ENCODE results near the gene APPBP2.
"Not testable (repeated sequence)": the region's sequence is repeated elsewhere in the genome, so short reads cannot be mapped to it uniquely, and the experiment has no call there.

Gene APPBP2, protein sequence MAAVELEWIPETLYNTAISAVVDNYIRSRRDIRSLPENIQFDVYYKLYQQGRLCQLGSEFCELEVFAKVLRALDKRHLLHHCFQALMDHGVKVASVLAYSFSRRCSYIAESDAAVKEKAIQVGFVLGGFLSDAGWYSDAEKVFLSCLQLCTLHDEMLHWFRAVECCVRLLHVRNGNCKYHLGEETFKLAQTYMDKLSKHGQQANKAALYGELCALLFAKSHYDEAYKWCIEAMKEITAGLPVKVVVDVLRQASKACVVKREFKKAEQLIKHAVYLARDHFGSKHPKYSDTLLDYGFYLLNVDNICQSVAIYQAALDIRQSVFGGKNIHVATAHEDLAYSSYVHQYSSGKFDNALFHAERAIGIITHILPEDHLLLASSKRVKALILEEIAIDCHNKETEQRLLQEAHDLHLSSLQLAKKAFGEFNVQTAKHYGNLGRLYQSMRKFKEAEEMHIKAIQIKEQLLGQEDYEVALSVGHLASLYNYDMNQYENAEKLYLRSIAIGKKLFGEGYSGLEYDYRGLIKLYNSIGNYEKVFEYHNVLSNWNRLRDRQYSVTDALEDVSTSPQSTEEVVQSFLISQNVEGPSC

DNA sequence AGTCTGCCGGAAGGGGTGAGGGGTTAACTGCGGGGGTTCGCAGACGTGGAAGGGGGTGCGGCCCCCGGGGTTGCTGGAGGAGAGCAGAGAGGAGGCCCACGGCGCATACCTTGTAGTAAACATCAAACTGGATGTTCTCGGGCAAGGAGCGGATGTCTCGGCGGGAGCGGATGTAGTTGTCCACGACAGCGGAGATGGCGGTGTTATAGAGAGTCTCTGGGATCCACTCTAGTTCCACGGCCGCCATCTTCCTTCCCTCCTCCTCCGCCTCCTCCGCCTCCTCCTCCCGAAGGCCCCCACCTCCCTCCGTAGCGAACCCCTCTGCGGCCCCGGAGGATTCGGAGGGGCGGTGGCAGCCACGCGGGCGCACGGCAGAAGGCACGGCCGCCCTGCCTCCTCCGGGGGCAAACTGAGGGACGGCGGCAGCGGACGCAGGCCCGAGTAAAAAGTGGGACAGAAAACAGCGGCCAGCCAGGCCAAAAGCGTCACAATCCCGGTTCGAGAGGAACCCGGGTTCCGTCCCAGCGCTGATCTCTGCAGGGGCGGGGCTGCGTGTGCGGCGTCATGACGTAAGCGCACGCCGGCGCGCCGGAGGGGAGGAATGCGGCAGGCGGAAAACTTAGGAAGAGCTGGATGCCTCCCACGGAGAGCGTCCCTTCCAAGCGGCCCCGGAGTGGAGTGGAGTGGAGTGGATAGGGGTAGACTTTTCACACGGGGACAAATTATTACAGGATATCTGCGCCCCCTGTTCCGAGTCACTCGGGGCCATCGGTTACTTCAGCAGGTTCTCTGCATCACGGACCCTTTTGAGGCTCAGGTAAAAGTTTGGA lies at the start of gene APPBP2:
Gene APPBP2 (minus strand): TSS at position 558 of the 830 bp plus-strand sequence. CDS start 311 bp downstream, at position 247.
- peak; percentile 65 for DNase-seq (ENCODE audit: low read depth)

GRCh38 chr17:60573236-60574051 lies 47.4 kb upstream of the APPBP2 start:
- no peak for DNase-seq (ENCODE audit: low read depth)

GRCh38 chr17:60565233-60565632 lies 39.2 kb upstream of the APPBP2 start:
- DNase-seq (ENCODE audit: low read depth) = no peak

DNA sequence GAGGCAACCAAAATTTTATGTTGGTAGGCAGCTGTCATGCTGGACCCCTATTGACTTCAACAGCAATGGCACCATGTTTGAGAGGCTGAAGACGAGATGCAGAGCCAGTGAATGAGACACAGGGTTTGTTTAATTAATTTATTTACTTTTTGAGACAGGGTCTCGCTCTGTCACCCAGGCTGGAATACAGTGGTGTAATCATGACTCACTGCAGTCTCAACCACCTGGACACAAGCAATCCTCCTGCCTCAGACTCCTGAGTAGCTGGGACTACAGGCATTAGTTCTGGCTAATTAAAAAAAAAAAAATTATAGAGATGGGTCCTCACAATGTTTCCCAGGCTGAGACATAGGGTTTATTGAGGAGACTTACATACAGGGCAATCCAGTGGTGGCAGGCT lies 37.7 kb upstream of the APPBP2 start:
- no peak for DNase-seq (ENCODE audit: low read depth)

- DNase-seq (ENCODE audit: low read depth) = no peak
Observed at GRCh38 chr17:60562421-60562820, 36.4 kb upstream of the APPBP2 start.

DNA sequence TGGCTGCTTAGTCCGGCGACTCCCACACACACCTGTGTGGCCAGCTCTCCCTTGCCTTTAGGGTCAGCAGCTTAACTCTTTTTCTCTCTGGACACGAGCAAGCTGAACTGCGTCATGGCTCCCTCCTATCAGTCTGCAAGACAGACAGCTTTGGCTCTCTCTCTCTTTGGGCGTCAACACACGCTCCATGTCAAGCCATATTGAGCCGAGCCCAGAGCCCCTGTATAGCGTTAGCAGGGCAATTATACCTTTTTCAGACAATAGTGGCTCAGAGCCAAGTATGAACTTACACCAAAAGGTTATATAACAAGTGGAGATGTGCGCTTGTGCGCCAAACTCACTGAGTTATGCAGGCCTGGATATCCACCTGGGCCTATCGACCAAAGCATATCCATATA lies 34.8 kb upstream of the APPBP2 start:
- no peak for DNase-seq (ENCODE audit: low read depth)

GRCh38 chr17:60559995-60560859 lies 34.2 kb upstream of the APPBP2 start:
- no peak for DNase-seq (ENCODE audit: low read depth)

- DNase-seq (ENCODE audit: low read depth) = no peak
Observed at GRCh38 chr17:60559659-60559994, 33.6 kb upstream of the APPBP2 start.

DNA sequence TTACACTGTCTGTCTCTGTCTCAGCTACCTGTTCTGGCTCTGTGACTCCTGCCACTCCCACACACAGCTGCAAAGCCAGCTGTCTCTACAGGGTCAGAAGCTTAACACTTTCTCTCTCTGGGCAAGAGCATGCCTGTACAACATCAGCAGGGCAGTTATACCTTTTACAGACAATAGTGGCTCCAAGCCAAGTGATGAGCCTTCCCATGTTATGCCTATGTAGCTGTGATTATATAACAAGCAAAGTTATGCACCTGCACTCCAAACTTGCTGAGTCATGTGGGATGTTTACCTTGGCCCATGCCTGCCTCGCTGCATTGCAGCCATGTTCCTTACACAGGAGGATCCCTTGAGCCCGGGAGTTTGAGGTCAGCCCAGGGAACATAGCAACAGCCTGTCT lies 31.8 kb upstream of the APPBP2 start:
- DNase-seq (ENCODE audit: low read depth) = no peak

- DNase-seq (ENCODE audit: low read depth) = no peak
Observed at GRCh38 chr17:60555786-60556185, 29.7 kb upstream of the APPBP2 start.

- DNase-seq (ENCODE audit: low read depth) = no peak
Observed at GRCh38 chr17:60554377-60554788, 28.3 kb upstream of the APPBP2 start.

- not testable (repeated sequence) for DNase-seq (ENCODE audit: low read depth)
Observed at GRCh38 chr17:60552255-60552654, 26.2 kb upstream of the APPBP2 start.

- no peak for DNase-seq (ENCODE audit: low read depth)
Observed at GRCh38 chr17:60548990-60549389, 22.9 kb upstream of the APPBP2 start.

DNA sequence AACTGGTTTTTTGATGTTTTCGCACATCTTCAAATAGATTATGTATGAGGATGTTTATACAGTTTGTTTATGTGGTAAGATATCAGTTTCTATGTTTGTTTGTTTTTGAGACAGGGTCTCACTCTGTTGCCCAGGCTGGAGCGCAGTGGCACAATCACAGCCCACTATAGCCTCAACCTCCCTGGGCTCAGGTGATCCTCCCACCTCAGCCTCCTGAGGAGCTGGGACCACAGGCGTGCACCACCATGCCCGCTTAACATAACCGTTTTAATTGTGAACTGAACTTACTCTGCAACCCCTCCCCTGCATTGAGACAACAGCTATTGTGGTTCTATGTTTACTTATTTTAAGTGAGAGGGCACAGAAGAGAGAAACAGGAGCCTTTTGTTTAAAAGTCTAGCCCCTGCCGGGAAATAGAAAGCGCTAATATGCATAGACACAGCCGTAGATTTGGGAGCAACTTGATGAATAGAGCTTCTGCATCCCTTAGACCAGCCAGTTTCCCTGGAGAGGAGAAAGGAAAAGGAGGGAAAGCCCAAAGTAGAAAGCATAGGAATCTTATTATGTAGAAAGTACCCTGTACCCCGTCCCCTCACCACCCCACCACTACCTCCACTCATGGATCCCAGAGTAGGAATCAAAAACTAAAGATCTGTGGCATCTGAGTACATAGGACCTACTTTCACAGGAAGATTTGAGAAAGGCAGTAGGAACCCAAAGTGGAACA lies 19.6 kb upstream of the APPBP2 start:
- no peak for DNase-seq (ENCODE audit: low read depth)

- no peak for DNase-seq (ENCODE audit: low read depth)
Observed at GRCh38 chr17:60542071-60542470, 16.0 kb upstream of the APPBP2 start.

- no peak for DNase-seq (ENCODE audit: low read depth)
Observed at GRCh38 chr17:60540460-60540859, 14.4 kb upstream of the APPBP2 start.

GRCh38 chr17:60539807-60540206 lies 13.8 kb upstream of the APPBP2 start:
- DNase-seq (ENCODE audit: low read depth) = no peak

DNA sequence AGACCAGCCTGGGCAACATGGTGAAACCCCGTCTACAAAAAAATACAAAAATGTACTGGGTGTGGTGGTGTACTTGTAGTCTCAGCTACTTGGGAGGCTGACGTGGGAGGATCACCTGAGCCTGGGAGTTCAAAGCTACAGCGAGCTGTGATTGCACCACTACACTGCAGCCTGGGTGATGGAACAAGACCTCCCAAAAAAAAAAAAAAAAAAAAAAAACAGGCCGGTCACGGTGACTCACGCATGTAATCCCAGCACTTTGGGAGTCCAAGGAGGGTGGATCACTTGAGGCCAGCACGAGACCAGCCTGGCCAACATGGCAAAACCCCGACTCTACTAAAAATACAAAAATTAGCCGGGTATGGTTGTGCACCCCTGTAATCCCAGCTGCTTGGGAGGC lies 12.7 kb upstream of the APPBP2 start:
- no peak for DNase-seq (ENCODE audit: low read depth)

- no peak for DNase-seq (ENCODE audit: low read depth)
Observed at GRCh38 chr17:60535382-60536279, 9.6 kb upstream of the APPBP2 start.

All from T-helper 22 cell (primary cell).